HG02884 (cell line): ENCODE data around the gene PILRA.
"Not testable (repeated sequence)": the region's sequence is repeated elsewhere in the genome, so short reads cannot be mapped to it uniquely, and the experiment has no call there.

Experiments
- ATAC-seq: cut with Tn5 transposase; IDR thresholded peaks from one replicate; pipeline ENCODE4 v1.9.1; 2021; ENCODE audit warnings: mild to moderate bottlenecking, moderate library complexity; ENCODE audit not compliant: unreplicated experiment

Gene PILRA

DNA sequence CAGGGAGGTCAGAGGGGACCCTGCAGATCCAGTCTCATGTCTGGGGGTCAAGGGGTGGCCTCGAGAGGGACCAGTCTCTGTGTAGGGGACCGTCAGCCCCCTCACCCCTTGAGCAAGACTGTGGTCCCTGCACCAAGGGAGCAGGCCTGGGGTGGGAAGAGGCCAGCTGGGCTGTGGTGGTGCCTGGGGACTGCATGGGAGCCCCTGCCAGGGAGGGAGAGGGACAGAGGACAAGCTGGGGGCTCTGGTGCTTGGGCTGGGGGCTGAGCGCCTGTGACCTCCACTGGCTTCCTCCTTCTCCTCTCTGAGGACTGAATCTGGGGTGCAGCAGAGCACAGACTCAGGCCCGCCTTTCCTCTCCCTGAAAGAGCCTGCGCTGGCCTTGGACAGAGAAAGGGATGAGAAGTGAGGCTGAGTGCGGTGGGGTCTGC is 16.1 kb upstream of the PILRA start:
- ATAC-seq, result no peak

DNA sequence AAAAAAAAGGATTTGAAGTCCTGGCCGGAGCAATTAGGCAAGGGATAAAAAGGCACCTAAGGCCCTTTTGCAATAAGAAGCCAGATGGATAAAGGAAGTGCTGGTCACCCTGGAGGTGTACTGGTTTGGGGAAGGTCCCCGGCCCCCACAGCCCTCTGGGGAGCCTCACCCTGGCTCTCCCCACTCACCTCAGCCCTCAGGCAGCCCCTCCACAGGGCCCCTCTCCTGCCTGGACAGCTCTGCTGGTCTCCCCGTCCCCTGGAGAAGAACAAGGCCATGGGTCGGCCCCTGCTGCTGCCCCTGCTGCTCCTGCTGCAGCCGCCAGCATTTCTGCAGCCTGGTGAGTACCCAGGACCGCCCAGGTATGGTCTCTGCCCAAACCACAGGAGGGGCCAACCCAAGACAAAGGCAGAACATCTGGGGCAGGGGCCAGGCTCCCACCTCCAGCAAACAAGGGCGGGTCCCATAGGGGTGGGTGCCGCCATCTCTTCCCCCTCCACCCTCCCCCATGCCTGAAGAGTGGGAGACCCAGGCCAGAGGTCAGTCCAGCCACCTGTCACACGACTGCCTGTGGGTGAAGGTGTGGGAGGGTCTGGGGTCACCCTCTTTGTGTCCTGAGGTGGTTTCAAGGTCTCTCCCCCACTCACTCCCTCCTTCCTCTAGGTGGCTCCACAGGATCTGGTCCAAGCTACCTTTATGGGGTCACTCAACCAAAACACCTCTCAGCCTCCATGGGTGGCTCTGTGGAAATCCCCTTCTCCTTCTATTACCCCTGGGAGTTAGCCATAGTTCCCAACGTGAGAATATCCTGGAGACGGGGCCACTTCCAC is 15.0 kb upstream of the PILRA start, which contains the start of gene PILRB:
PILRB (plus strand) TSS at position 91 of the 830 bp plus-strand sequence; CDS start at position 277, 186 bp downstream.
- ATAC-seq, result no peak

GRCh38 chr7:100358857-100359212 is 14.5 kb upstream of the PILRA start:
- ATAC-seq, result no peak

- ATAC-seq, result no peak
These were observed 13.0 kb upstream of the PILRA start for GRCh38 chr7:100360135-100360854.

DNA sequence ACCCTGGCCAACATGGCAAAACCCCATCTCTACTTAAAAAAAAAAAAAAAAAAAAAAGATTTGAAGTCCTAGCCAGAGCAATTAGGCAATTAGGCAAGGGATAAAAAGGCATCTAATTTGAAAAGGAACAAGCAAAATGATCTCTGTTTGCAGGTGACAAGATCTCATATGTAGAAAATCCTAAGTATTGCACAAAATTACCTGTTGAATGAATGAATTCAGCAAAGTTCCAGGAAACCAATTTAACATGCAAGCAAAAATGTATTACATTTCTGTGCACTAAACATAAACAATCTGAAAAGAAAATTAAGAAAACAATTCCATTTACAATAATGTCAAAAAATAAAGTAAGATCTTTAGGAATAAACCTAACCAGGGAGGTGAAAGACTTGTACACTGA is 10.2 kb upstream of the PILRA start:
- no peak for ATAC-seq

- ATAC-seq, result not testable (repeated sequence)
These were observed 9.5 kb upstream of the PILRA start for GRCh38 chr7:100363797-100364196.

GRCh38 chr7:100364480-100364879 is 8.8 kb upstream of the PILRA start:
- ATAC-seq, result no peak

- not testable (repeated sequence) for ATAC-seq
These were observed 7.3 kb upstream of the PILRA start for GRCh38 chr7:100365998-100366367.

DNA sequence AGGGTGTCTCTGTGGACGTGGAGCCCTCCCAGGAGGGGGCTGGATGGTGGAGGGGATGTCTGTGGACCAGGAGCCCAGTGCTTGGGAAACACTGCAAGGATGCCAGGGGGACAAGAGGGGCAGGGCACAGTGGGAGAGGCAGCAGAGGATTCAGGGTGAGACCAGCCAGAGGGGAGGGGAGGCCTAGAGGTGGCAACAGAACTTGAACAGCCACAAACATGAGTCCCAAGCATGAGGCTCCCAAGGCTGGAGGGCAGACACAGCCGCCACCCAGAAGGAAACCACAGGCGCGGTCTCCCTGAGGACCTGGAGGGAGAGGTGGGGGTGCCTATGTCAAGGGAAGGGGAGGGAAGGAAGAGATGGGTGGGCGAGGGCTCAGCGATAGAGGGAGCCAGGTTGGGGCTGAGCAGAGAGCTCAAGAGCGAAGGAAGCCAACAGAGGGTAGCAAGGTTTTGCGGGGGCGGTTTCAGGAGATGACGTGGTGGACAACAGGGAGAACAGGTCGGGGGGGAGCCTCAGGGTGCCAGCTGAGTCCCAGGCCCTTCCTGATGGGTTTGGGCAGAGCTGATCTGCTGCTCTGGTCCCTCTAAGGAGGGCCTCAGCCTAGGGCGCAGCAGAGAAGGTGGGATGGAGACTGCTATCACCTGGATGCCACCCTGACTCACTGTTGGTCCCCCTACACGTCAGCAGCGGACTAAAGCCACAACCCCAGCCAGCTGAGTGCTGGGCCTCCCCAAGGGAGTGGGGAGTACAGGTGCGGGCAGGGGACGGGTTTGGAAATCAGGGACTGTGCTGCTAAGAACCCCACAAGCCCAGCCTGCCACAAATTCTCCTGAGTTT is 6.7 kb upstream of the PILRA start:
- no peak for ATAC-seq

DNA sequence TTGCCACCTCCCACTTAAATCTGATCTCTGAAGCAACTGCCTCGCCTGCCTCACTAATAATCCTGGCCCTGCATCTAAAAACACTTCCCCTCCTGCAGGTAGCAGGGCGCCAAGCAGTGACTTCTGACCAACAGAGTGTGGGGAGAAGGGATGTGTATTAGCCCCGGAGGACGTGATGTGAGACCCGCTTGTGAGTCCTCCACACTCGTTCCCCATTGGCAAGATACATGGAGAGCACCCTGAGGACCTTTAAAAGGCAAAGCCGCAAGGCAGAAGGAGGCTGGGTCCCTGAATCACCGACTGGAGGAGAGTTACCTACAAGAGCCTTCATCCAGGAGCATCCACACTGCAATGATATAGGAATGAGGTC is 6.1 kb upstream of the PILRA start:
- no peak for ATAC-seq

DNA sequence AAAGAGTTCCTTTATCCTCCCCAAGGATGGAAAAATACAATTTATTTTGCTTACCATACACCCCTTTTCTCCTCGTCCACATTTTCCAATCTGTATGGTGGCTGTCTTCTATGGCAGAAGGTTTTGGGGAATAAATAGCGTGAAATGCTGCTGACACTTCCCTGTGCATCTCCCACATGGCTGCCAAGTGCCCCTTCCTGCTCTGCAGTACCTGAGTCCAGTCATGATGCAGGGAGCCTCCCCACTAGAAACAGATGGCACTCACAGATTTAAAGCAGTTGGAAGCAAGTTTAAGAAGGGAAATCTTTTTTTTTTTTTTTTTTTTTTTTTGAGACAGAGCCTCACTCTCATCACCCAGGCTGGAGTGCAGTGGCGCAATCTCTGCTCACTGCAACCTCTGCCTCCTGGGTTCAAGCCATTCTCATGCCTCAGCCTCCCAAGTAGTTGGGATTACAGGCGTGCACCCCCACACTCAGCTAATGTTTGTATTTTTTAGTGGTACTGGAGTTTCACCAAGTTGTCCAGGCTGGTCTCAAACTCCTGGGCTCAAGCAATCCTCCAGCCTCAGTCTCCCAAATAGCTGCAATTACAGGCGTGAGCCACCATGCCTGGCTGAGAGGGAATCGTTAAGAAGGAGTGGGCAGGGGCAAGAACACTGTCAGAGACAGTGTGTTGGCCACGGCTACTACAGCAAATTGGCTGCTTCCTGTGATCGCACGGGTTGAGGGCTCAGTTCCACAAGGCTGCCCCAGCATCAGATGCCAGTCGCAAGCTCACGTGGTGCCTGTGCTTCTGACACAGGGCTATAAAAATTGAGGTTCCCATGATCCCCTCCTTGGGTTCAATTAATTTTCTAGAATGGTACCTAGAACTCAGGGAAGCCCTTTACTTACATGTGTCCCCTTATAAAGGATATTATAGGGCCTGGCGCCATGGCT is 5.3 kb upstream of the PILRA start:
- ATAC-seq, result no peak

GRCh38 chr7:100369105-100369504 is 4.2 kb upstream of the PILRA start:
- ATAC-seq, result peak; percentile 49

DNA sequence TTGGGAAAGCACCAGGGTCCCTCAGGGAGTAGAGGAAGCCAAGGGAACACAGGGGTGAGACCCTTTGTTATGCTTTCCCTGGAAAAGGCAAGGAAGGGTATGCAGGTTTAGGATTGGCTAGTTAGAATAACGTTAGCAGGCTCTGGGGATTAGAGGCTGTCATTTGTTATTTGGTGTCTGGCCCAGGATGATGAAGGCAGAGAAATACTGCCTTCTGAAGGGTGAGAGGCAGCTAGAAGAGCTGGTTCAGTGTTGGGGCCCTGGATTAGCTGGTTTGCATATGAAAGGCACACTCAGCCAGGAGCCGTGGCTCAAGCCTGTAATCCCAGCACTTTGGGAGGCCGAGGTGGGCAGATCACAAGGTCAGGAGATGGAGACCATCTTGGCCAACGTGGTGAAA is 3.0 kb upstream of the PILRA start:
- no peak for ATAC-seq

DNA sequence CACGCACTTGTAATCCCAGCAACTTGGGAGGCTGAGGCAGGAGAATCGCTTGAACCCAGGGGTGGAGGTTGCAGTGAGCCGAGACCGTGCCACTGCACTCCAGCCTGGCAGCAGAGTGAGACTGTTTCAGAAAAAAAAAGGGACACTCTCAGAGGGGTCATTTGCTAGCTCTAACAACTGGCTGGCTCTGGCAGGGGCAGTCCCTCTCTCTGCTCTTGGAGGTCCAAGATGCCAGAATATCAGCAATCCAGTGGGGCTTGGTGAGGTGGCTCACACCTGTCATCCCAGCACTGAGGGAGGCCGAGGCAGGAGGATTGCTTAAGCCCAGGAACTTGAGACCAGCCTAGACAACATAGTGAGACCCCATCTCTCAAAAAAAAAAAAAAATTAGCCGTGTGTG is 2.5 kb upstream of the PILRA start:
- no peak for ATAC-seq

GRCh38 chr7:100371561-100372171 is 1.6 kb upstream of the PILRA start:
- ATAC-seq, result no peak

- ATAC-seq, result no peak
These were observed 1.0 kb upstream of the PILRA start for GRCh38 chr7:100372256-100372655.

DNA sequence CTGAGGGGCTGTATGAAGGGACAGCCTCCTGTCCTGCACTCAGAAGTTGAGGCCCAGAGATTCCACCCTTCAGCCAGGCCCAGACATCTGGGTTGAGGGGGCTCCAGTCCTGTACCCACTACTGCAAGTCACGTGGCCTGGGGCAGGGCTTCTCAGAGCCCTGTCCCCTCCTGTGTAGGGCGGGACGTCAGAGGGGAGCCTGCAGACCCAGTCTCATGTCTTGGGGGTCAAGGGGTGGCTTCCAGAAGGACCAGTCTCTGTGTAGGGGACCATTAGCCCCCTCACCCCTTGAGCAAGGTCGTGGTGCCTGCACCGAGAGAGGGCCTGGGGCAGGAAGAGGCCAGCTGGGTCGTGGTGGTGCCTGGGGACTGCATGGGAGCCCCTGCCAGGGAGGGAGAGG is 593 bp upstream of the PILRA start:
- ATAC-seq, result no peak

GRCh38 chr7:100373870-100374598 is 747 bp downstream of the PILRA start:
- not testable (repeated sequence) for ATAC-seq

- ATAC-seq, result no peak
These were observed 1.3 kb downstream of the PILRA start for GRCh38 chr7:100374601-100375000.
